Mammary epithelial cell (primary cell): ENCODE results near the gene CROCC2.

Experiments used
- EZH2 ChIP-seq: IDR thresholded peaks from 2 replicates; pipeline ENCODE4 v1.6.1; 2012; ENCODE audit warnings: low read length, inconsistent platforms, borderline replicate concordance
- TF ChIP-seq, protein P1 (sequence below), 2 donors: IDR thresholded peaks in 1 of 2; conservative IDR thresholded peaks in 1 of 2; 2 replicates each; pipeline ENCODE4 v1.5.1; 2011 to 2012; ENCODE audit warnings: inconsistent platforms in 2 of 2, low read length in 2 of 2, mild to moderate bottlenecking in 2 of 2, control low read depth in 1 of 2, low read depth in 1 of 2; ENCODE audit not compliant: insufficient read depth in 1 of 2; ENCODE audit errors: extremely low read depth in 1 of 2

DNA sequence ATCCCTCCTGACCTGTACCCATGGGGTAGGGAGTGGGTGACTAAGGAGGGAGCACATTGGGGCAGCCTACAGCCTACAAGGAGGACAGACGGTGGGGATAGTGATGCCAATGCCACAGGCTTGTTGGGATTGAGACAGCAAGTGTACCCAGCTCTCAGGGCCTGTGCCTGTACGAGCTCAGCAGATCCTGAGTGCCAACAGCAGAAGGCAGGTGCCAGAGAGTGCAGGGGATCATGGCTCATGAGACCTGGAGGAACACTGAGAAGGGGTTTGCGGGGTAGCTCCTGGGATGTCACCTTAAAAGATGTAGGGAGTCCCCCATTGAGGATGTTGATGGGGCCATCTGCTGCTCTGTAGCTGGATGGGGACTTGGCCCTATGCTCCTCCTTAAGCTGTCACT is 82.0 kb downstream of the CROCC2 start:
- TF ChIP-seq, protein P1, sequence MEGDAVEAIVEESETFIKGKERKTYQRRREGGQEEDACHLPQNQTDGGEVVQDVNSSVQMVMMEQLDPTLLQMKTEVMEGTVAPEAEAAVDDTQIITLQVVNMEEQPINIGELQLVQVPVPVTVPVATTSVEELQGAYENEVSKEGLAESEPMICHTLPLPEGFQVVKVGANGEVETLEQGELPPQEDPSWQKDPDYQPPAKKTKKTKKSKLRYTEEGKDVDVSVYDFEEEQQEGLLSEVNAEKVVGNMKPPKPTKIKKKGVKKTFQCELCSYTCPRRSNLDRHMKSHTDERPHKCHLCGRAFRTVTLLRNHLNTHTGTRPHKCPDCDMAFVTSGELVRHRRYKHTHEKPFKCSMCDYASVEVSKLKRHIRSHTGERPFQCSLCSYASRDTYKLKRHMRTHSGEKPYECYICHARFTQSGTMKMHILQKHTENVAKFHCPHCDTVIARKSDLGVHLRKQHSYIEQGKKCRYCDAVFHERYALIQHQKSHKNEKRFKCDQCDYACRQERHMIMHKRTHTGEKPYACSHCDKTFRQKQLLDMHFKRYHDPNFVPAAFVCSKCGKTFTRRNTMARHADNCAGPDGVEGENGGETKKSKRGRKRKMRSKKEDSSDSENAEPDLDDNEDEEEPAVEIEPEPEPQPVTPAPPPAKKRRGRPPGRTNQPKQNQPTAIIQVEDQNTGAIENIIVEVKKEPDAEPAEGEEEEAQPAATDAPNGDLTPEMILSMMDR (conservative IDR thresholded peaks at IDR 0.05 in 1 of 2, IDR thresholded peaks at IDR 0.05 in 1 of 2; ENCODE audit: extremely low read depth in 1 of 2, insufficient read depth in 1 of 2, low read depth in 1 of 2, low read length in 2 of 2) = no peak
- TF ChIP-seq EZH2 = no peak
